Stimulated activated CD4-positive, alpha-beta T cell treated with anti-CD3 and anti-CD28 coated beads, Interleukin-15, amount 100 ng/mL, for 24 hours (primary cell): Measurements from ENCODE around the gene XYLT1.

ENCODE experiments used
- DNase-seq: peaks from one replicate; pipeline ENCODE4 v3.0.0-alpha.2; 2020

Gene XYLT1

GRCh38 chr16:17369421-17370222, 101.1 kb downstream of the XYLT1 start:
- peak; percentile 66 for DNase-seq

- DNase-seq = no peak
These were observed 101.8 kb downstream of the XYLT1 start for GRCh38 chr16:17368951-17369350.

- DNase-seq = no peak
These were observed 102.3 kb downstream of the XYLT1 start for GRCh38 chr16:17368446-17368845.

- peak; percentile 30 for DNase-seq
These were observed 102.8 kb downstream of the XYLT1 start for GRCh38 chr16:17367923-17368322.

GRCh38 chr16:17367036-17367435, 103.7 kb downstream of the XYLT1 start:
- DNase-seq = no peak

GRCh38 chr16:17366299-17366961, 104.3 kb downstream of the XYLT1 start:
- DNase-seq = no peak

- DNase-seq = no peak
These were observed 105.0 kb downstream of the XYLT1 start for GRCh38 chr16:17365591-17366298.

GRCh38 chr16:17365211-17365541, 105.6 kb downstream of the XYLT1 start:
- DNase-seq = no peak

- DNase-seq = peak; percentile 55
These were observed 106.2 kb downstream of the XYLT1 start for GRCh38 chr16:17364319-17365210.

GRCh38 chr16:17362946-17363345, 107.8 kb downstream of the XYLT1 start:
- DNase-seq = no peak

- DNase-seq = no peak
These were observed 108.6 kb downstream of the XYLT1 start for GRCh38 chr16:17362183-17362582.

- DNase-seq = no peak
These were observed 110.1 kb downstream of the XYLT1 start for GRCh38 chr16:17360693-17361122.

- peak; percentile 77 for DNase-seq
These were observed 110.9 kb downstream of the XYLT1 start for GRCh38 chr16:17359788-17360390.

GRCh38 chr16:17358846-17359245, 111.9 kb downstream of the XYLT1 start:
- DNase-seq = no peak

- no peak for DNase-seq
These were observed 112.4 kb downstream of the XYLT1 start for GRCh38 chr16:17358355-17358754.

GRCh38 chr16:17357307-17358062, 113.3 kb downstream of the XYLT1 start:
- no peak for DNase-seq

- DNase-seq = no peak
These were observed 114.4 kb downstream of the XYLT1 start for GRCh38 chr16:17356243-17356933.

- no peak for DNase-seq
These were observed 116.1 kb downstream of the XYLT1 start for GRCh38 chr16:17354685-17355084.

GRCh38 chr16:17354141-17354601, 116.6 kb downstream of the XYLT1 start:
- DNase-seq = no peak

GRCh38 chr16:17353561-17353960, 117.2 kb downstream of the XYLT1 start:
- DNase-seq = no peak
